OCI-LY3 (cell line): ENCODE results near the gene ADARB1.

Experiments
- H2AFZ ChIP-seq: fragments of 200-600, 300-600 bp; shearing (Covaris generic); 2 replicates; pipeline ENCODE4 v1.6.0; 2014; ENCODE audit warnings: antibody characterized with exemption, low read depth, low read length
- H3K27ac ChIP-seq: fragments of 200-600, 300-600 bp; sonication (generic); 2 replicates; pipeline ENCODE4 v1.5.1; 2014; ENCODE audit warnings: mild to moderate bottlenecking, low read length, moderate library complexity, mixed read lengths
- H3K27me3 ChIP-seq: fragments of 200-600, 300-600 bp; sonication (generic); 2 replicates; pipeline ENCODE4 v1.6.1; 2014; ENCODE audit warnings: low read depth, low read length, mixed read lengths
- H3K36me3 ChIP-seq: fragments of 200-600, 300-600 bp; sonication (generic); replicated peaks from 2 replicates; pipeline ENCODE3; 2014; ENCODE audit warnings: low read depth, low read length, mixed read lengths
- H3K4me1 ChIP-seq: fragments of 300-600, 200-600 bp; sonication (generic); 2 replicates; pipeline ENCODE4 v1.6.1; 2014; ENCODE audit warnings: low read length, mixed read lengths
- H3K4me2 ChIP-seq: fragments of 200-600, 300-600 bp; sonication (generic); 2 replicates; pipeline ENCODE4 v1.6.1; 2014; ENCODE audit warnings: low read length, mixed read lengths
- H3K4me3 ChIP-seq: fragments of 300-600, 200-600 bp; sonication (generic); 2 replicates; pipeline ENCODE4 v1.5.1; 2014; ENCODE audit warnings: antibody characterized with exemption, mild to moderate bottlenecking, low read length, moderate library complexity
- H3K79me2 ChIP-seq: fragments of 300-600, 200-600 bp; shearing (Covaris generic); 2 replicates; pipeline ENCODE4 v1.6.1; 2014; ENCODE audit warnings: mild to moderate bottlenecking, low read length, mixed read lengths
- H3K9ac ChIP-seq: fragments of 300-600, 200-600 bp; shearing (Covaris generic); 2 replicates; pipeline ENCODE4 v1.6.0; 2014; ENCODE audit warnings: mild to moderate bottlenecking, low read length, moderate library complexity
- H3K9me3 ChIP-seq: fragments of 200-600, 300-600 bp; shearing (Covaris generic); 2 replicates; pipeline ENCODE4 v1.6.1; 2014; ENCODE audit warnings: low read length, mixed read lengths; ENCODE audit not compliant: insufficient read depth
- H4K20me1 ChIP-seq: fragments of 200-600, 300-600 bp; sonication (generic); 2 replicates; pipeline ENCODE4 v1.6.1; 2016; ENCODE audit warnings: low read length, mixed read lengths; ENCODE audit not compliant: insufficient read depth
- EZH2phosphoT487 ChIP-seq: fragments of 200-600 bp; shearing (Covaris generic); IDR thresholded peaks from 2 replicates; pipeline ENCODE4 v1.6.1; 2018; ENCODE audit warnings: antibody characterized with exemption, mixed run types, low read depth
- TF ChIP-seq, protein P1 (sequence below): fragments of 200-600, 300-600 bp; sonication (generic); IDR thresholded peaks from 2 replicates; pipeline ENCODE4 v1.5.1; 2014; ENCODE audit warnings: antibody characterized with exemption, low read length, low read depth

Gene ADARB1

DNA sequence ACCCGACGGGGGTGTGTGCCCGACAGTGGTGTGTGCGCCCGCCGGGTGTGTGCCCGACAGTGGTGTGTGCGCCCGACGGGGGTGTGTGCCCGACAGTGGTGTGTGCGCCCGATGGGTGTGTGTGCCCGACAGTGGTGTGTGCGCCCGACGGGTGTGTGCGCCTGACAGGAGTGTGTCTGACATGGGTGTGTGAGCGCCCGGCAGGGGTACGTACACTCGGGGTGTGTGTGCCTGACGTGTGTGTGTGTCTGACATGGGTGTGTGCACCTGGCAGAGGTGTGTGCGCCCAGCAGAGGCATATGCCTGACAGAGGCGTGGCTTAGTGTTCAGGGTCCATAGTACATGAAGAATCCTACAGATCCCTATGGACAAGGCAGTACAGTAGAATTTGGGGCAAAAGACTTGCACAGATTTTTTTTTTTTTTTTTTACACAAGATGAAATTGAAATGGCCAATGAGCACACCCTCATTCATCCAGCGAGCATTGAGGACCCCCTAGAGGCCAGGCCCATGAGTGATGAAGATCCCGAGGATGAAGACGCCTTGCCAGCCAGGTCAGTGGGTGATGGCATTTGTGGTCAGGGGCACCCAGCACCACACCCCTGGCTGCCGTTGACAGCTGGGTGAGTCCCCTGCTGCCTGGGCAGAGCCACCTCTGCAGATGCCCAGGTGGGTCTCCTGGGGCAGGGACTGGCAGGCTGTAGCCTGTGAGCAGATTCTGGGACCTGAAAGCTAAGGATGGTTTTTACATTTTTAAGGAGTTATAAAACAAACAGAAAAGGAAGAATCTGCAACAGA, 60.1 kb downstream of the ADARB1 start:
- Histone ChIP-seq H4K20me1 (no peaks in the 10 kb centered on the region), H3K79me2 (no peaks in the 10 kb centered on the region), H3K4me1 (no peaks in the 10 kb centered on the region), H3K27ac (no peak overlapping the region), H3K9ac (no peak overlapping the region), H3K27me3 (peaks cover 6% of the 10 kb centered on the region; the same call in 1 of the 2 replicates), H3K4me3 (no peak overlapping the region), H2AFZ (no peak overlapping the region), H3K4me2 (no peak overlapping the region), H3K9me3 (no peaks in the 10 kb centered on the region), H3K36me3 (no peaks in the 10 kb centered on the region)
- TF ChIP-seq, protein P1, sequence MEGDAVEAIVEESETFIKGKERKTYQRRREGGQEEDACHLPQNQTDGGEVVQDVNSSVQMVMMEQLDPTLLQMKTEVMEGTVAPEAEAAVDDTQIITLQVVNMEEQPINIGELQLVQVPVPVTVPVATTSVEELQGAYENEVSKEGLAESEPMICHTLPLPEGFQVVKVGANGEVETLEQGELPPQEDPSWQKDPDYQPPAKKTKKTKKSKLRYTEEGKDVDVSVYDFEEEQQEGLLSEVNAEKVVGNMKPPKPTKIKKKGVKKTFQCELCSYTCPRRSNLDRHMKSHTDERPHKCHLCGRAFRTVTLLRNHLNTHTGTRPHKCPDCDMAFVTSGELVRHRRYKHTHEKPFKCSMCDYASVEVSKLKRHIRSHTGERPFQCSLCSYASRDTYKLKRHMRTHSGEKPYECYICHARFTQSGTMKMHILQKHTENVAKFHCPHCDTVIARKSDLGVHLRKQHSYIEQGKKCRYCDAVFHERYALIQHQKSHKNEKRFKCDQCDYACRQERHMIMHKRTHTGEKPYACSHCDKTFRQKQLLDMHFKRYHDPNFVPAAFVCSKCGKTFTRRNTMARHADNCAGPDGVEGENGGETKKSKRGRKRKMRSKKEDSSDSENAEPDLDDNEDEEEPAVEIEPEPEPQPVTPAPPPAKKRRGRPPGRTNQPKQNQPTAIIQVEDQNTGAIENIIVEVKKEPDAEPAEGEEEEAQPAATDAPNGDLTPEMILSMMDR: no peak
- TF ChIP-seq EZH2phosphoT487: no peak

DNA sequence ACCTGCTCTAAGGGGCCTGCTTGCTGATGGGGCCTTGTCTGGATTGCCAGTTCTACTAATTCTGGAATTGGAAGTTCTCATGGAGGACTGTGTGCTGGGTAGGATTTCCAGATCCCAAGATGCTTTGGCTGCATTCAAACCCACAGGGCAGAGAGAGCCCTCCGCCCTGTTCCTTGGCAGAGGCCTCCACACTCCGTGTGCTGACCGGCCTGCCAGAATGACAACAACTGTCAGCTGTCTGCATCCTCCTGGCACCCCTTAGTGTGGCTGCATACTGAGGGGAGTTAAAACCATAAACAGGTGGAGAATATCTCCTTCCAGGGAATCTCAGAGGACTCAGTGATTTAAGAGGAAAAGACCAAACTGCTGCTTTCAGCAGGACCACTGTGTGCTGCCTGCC, 60.7 kb downstream of the ADARB1 start:
- H3K9me3 ChIP-seq: no peaks in the 10 kb centered on the region
- no peaks in the 10 kb centered on the region for H3K36me3 ChIP-seq
- no peak overlapping the region for H3K27ac ChIP-seq
- peaks cover 6% of the 10 kb centered on the region; the same call in 1 of the 2 replicates for H3K27me3 ChIP-seq
- H3K4me2 ChIP-seq: no peak overlapping the region
- H2AFZ ChIP-seq: no peak overlapping the region
- H3K4me1 ChIP-seq: no peaks in the 10 kb centered on the region
- no peaks in the 10 kb centered on the region for H3K79me2 ChIP-seq
- no peak overlapping the region for H3K4me3 ChIP-seq
- no peaks in the 10 kb centered on the region for H4K20me1 ChIP-seq
- no peak overlapping the region for H3K9ac ChIP-seq
- TF ChIP-seq, protein P1: no peak
- TF ChIP-seq EZH2phosphoT487: no peak

GRCh38 chr21:45135868-45136267, 61.5 kb downstream of the ADARB1 start:
- H3K27ac ChIP-seq: no peak overlapping the region
- TF ChIP-seq, protein P1: no peak
- no peak for TF ChIP-seq EZH2phosphoT487
- no peaks in the 10 kb centered on the region for H3K4me1 ChIP-seq
- no peaks in the 10 kb centered on the region for H3K79me2 ChIP-seq
- H2AFZ ChIP-seq: no peak overlapping the region
- H3K4me2 ChIP-seq: no peak overlapping the region
- H3K27me3 ChIP-seq: 0 out of 2 replicates have a peak, but pooled peaks cover 3% of the 10 kb centered on the region
- no peaks in the 10 kb centered on the region for H3K9me3 ChIP-seq
- H3K9ac ChIP-seq: no peak overlapping the region
- H3K36me3 ChIP-seq: no peaks in the 10 kb centered on the region
- no peaks in the 10 kb centered on the region for H4K20me1 ChIP-seq
- H3K4me3 ChIP-seq: no peak overlapping the region

- TF ChIP-seq, protein P1: no peak
- TF ChIP-seq EZH2phosphoT487: no peak
- Histone ChIP-seq H3K4me2 (no peak overlapping the region), H3K36me3 (no peaks in the 10 kb centered on the region), H3K27me3 (0 out of 2 replicates have a peak, but pooled peaks cover 3% of the 10 kb centered on the region), H3K9ac (no peak overlapping the region), H3K4me3 (no peak overlapping the region), H4K20me1 (no peaks in the 10 kb centered on the region), H3K27ac (no peak overlapping the region), H3K79me2 (no peaks in the 10 kb centered on the region), H2AFZ (no peak overlapping the region), H3K9me3 (no peaks in the 10 kb centered on the region), H3K4me1 (no peaks in the 10 kb centered on the region)
Observed at GRCh38 chr21:45136500-45136899, 62.1 kb downstream of the ADARB1 start.
